ENCODE measurements around the gene DUSP19. TPM values are rescaled to one million over a fixed set of nuclear protein-coding genes. Genes with fewer than 3 reads are reported as not detected.
A peak's percentile ranks its signal among the peaks of the same experiment; 100 is the strongest.

DUSP19 gene
- total and polyA plus RNA-seq, 12 donors: 0.81 to 10.0 (median 4.1) TPM

DNA sequence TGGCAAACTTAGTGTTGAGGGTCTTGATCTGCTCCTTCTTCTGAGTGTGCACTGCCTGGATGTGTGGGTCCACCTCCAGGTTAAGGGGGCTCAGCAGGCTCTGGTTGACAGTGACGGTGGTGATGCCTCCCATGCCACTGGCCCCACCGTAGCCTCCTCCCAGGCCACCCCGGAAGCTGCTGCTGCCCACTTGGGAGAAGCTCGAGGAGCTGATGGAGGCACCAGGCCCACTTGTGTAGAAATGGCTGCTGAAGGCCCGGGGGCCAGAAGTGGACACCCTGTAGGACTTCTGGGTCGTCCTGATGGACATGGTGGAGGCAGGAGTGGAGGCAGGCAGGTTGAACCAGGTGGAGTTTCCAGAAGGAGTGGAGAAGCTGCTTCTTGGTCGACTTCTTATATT lies 6.4 kb upstream of the DUSP19 start:
- Histone ChIP-seq H3K4me1 (replicated peaks in 1 of 2) (no peaks in the 10 kb centered on the region), H3K9me3 (replicated peaks in 1 of 3) (no peaks in the 10 kb centered on the region), H3K36me3 (replicated peaks in 1 of 2) (no peaks in the 10 kb centered on the region), H3K4me3 (no peak overlapping the region), H3K27ac (no peak overlapping the region), H3K27me3 (no peaks in the 10 kb centered on the region)
- intact Hi-C loops (cut with DNase I): loop anchor here in 1 of 2 donors (10.0 kb wide), 1 partner anchor 53 kb away; the partner anchor contains the start of gene NUP35
- WGBS, 4 donors: 75 to 93% (median 80%) methylated on average over 2 to 7 of the region's 7 CpGs
- TF ChIP-seq, protein P1, sequence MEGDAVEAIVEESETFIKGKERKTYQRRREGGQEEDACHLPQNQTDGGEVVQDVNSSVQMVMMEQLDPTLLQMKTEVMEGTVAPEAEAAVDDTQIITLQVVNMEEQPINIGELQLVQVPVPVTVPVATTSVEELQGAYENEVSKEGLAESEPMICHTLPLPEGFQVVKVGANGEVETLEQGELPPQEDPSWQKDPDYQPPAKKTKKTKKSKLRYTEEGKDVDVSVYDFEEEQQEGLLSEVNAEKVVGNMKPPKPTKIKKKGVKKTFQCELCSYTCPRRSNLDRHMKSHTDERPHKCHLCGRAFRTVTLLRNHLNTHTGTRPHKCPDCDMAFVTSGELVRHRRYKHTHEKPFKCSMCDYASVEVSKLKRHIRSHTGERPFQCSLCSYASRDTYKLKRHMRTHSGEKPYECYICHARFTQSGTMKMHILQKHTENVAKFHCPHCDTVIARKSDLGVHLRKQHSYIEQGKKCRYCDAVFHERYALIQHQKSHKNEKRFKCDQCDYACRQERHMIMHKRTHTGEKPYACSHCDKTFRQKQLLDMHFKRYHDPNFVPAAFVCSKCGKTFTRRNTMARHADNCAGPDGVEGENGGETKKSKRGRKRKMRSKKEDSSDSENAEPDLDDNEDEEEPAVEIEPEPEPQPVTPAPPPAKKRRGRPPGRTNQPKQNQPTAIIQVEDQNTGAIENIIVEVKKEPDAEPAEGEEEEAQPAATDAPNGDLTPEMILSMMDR (IDR thresholded peaks at IDR 0.05): no peak
- no peak for DNase-seq

DNA sequence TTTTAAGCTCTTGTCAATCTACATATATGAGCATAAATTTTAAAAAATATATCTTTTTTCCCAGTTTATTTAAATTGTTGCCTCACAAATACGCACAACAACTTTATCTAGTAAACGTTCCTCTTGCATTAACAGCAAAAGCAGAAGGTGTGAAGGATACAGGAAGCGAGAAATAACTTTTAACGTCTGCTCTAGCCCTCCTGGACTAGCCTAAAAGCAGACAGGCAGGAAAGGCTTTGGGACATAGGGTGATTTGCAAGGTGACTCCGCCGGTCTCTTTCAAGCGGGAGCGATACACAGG lies 434 bp upstream of the DUSP19 start:
- Histone ChIP-seq H3K27me3 (no peaks in the 10 kb centered on the region), H3K4me1 (replicated peaks in 1 of 2) (peaks cover 4 to 6% of the 10 kb centered on the region in 2 donors), H3K27ac (peak overlapping the region in 4 of 5 donors; percentile 33 to 84 (median 72)), H3K36me3 (replicated peaks in 1 of 2) (no peaks in the 10 kb centered on the region), H3K9me3 (replicated peaks in 1 of 3) (no peaks in the 10 kb centered on the region), H3K4me3 (peak overlapping the region in 3 of 4 donors; percentile 10 to 76 (median 52))
- intact Hi-C loops (cut with DNase I): loop anchor here in 1 of 2 donors (10.0 kb wide), 1 partner anchor 47 kb away; the partner anchor contains the start of gene NUP35
- no peak for TF ChIP-seq POLR2A (IDR thresholded peaks at IDR 0.05)
- TF ChIP-seq, protein P1 (IDR thresholded peaks at IDR 0.05): no peak
- peak in 2 of 7 donors; percentile 29 to 60 for DNase-seq
- WGBS, 4 donors: 3 to 7% (median 6%) methylated on average over 8 of the region's 8 CpGs

DNA sequence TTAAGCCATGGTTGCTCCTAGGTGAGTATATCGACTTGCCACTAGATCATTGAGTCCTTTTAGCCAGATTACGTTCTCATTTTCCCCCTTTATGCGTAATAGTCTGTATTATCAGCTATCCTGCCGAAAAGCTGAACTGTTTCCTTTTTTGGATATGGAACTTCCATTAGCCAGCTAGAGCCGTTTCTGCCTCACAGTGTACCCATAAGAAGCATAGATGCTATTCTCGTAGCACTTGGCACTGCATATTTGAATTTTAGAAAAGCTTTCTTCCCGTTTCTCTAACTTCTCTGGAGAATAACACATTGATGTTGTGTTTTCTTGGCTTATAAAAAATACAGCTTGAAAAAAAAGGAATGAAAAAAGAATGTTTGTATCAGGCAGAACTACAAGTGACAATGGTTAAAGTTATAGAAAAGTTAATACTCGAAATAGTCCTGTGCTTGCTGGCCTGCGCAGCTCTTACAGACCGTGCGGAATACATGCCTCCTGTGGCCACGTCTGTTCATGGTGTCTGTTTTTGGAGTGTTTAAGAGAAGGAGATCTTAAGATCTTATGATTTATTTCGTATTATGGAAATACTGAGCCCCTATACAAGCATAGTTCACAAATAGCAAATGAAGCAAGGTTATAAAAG lies 710 bp downstream of the DUSP19 start:
- Histone ChIP-seq H3K27me3 (no peaks in the 10 kb centered on the region), H3K36me3 (replicated peaks in 1 of 2) (no peaks in the 10 kb centered on the region), H3K9me3 (replicated peaks in 1 of 3) (no peaks in the 10 kb centered on the region), H3K4me3 (peak overlapping the region in 3 of 4 donors; percentile 10 to 76 (median 52)), H3K4me1 (replicated peaks in 1 of 2) (peaks cover 4 to 6% of the 10 kb centered on the region in 2 donors), H3K27ac (peak overlapping the region; percentile 5 to 84 (median 64))
- TF ChIP-seq POLR2A (IDR thresholded peaks at IDR 0.05): no peak
- TF ChIP-seq, protein P1 (IDR thresholded peaks at IDR 0.05): peak in 1 of 6 experiments; percentile 5
- intact Hi-C loops (cut with DNase I): loop anchor here in 1 of 2 donors (10.0 kb wide), 1 partner anchor 46 kb away; the partner anchor contains the start of gene NUP35
- WGBS, 4 donors: 16 to 25% (median 20%) methylated on average over 13 of the region's 13 CpGs
- peak in 3 of 7 donors; percentile 31 to 38 (median 36) for DNase-seq

DNA sequence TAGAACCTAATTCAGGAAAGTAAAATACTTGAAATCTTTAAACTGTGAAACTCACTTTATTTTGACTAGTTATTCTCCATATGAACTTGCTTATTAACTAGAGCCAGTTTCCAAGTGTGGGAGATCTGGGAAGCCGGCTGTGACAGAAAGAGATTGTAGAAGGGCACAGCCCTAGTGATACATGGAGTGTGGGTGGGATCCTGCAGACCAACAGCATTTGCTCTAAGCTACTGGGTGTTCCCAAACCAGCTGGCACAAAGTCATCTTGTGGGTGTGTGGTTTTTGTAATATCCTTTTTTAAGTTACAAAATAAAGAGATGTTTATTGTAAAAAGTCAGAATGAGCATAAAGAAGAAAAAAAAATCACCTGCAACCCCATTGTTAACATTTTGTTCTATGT lies 3.4 kb downstream of the DUSP19 start:
- H3K36me3 ChIP-seq (replicated peaks in 1 of 2): no peaks in the 10 kb centered on the region
- TF ChIP-seq POLR2A (IDR thresholded peaks at IDR 0.05): no peak
- TF ChIP-seq, protein P1 (IDR thresholded peaks at IDR 0.05): no peak
- intact Hi-C loops (cut with DNase I): no loop called here
- DNase-seq: no peak
- no peaks in the 10 kb centered on the region for H3K27me3 ChIP-seq
- WGBS, 4 donors: 44 to 60% (median 54%) methylated on average over 1 of the region's 1 CpG
- peaks cover 4 to 6% of the 10 kb centered on the region in 2 donors for H3K4me1 ChIP-seq (replicated peaks in 1 of 2)
- H3K9me3 ChIP-seq (replicated peaks in 1 of 3): no peaks in the 10 kb centered on the region
- no peak overlapping the region for H3K4me3 ChIP-seq
- no peak overlapping the region for H3K27ac ChIP-seq

Data from adrenal gland (tissue), 12 donors.